GM19452 (cell line): ENCODE results near the gene CYP4F12.

Experiments used
- ATAC-seq: cut with Tn5 transposase; IDR thresholded peaks from one replicate; pipeline ENCODE4 v1.9.1; 2021; ENCODE audit not compliant: unreplicated experiment

The CYP4F12 gene

DNA sequence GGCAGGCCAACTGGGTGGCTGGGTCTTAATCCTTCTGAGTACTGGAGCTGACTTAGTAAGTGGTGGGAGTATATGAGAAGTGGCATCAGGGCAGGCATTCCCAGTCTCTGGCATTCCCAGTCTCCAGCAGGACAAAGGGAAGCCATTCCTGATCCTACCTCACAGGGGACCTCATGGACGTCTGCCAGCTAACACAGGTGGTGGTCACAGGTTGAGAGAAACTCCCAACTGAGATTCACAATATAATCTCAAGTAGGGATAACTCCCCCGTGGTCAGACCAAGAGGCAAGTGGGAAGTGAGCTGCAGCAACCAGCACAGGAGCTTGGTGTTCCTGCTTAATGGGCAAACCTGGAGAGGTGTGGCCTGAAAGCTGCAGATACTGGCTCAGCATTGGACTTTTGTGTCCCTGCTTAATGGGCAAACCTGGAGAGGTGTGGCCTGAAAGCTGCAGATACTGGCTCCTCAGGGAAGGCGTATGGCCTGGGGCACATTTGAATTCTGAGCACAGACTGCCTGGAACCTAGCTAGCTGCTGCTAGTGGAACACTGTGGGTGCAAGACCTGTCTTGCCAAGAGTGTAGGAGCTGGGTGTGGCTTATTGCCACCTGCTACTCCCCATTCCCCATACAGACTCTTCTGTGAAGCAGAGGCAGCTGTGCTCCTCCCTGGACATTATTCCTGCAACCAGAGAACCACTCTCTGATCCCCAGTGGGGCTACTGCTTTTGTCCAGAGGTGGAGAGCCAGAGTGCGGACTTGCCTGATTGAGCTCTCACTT lies 29.1 kb downstream of the CYP4F12 start:
- no peak for ATAC-seq

DNA sequence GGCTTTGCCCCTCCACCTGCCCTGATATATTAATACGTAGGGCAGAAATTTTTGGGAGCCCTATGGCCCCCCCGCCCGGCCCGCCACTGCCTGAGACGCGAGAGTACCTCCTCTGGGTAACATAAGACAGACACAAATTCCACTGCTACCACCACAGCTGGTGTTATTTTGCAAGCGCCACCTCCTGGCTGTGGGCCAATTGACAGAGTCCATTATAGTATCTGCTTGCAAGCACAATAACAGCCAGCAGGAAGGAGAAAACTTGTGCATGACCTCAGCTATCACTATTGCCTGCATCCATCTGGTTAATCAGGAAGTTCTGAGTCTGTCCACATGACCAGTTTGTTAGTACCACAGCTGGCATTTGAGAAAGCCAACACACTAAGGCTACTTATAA lies 29.6 kb downstream of the CYP4F12 start:
- ATAC-seq, result no peak

GRCh38 chr19:15714638-15715037 lies 41.8 kb downstream of the CYP4F12 start:
- ATAC-seq, result no peak

DNA sequence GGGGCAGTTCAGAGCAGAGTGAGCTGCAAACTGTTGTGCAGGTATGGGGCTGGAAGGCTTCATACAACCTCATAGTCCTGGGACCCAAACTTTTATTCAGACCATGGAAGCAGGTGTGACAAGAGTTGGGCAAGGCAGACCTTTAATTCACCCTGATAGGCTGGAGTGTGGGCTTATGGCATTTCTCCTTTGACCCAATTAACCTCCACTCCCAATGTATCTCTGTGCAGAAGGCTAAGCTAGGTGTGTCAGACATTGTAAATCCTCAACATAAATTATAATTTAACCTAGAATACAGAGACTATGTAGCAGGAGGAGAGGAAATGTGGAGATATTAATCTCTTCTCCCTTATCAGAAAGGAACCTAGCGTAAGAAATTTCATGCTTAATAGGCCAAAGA lies 42.8 kb downstream of the CYP4F12 start:
- ATAC-seq, result no peak

GRCh38 chr19:15717809-15718208 lies 44.9 kb downstream of the CYP4F12 start:
- ATAC-seq, result no peak

DNA sequence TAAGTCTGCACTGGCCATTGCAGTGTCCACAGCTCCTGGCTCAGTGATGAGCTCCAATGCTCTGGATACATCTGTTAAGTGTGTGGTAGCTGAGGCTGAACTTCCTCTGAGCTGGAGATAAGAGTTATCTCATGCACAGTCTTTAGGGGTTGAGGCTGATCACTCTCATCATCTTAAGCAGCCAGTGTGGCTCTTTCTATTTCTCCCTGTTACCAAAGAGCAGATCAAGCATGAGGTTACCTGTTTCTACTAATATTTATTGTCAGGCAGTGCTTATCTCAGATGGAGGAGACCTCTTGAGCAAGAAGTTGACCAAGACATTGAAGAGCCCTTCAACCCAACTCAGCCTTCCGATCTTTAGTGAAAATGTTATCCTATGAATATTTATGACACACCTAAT lies 48.4 kb downstream of the CYP4F12 start:
- no peak for ATAC-seq

DNA sequence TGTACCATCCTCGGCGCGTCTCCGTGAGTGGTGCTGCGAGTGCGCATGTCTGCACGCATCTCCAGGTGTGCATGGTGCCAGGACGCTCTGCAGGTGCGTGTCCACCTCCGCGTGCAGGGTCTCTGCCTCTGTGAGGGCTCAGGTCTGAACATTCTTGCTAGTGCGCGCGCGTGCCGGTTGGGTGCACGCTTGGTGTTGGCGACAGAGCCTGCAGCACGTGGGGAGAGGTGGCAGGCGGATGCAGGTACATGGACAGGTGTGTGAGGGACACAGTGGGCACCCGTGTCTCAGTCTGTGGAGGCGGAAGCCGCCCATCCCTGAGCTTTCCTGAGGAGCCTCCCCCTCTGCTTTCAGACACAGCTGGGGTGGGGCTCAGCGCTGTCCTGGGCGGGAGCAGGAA lies 50.1 kb downstream of the CYP4F12 start:
- no peak for ATAC-seq

- ATAC-seq, result no peak
Observed at GRCh38 chr19:15727724-15728123, 54.8 kb downstream of the CYP4F12 start, which contains the start of gene OR10H2. TSS of gene OR10H2 (plus strand) at chr19:15728024. CDS start at chr19:15728044, 20 bp downstream.

DNA sequence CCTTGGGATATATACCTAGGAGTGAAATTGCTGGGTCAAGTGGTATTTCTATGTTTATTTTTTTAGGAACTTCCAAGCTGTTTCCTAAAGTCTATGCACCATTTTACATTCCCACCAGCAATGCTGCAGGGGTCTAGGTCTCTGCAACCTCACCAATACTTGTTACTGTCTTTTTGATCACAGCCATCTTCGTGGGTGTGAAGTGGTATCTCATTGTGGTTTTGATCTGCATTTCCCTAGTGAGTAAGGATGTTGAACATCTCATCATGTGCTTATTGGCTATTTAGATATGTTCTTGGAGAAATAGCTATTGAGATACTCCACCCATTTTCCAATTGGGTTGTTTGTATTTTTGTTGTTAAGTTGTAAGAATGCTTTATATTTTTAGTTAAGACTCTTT lies 57.7 kb downstream of the CYP4F12 start:
- no peak for ATAC-seq

DNA sequence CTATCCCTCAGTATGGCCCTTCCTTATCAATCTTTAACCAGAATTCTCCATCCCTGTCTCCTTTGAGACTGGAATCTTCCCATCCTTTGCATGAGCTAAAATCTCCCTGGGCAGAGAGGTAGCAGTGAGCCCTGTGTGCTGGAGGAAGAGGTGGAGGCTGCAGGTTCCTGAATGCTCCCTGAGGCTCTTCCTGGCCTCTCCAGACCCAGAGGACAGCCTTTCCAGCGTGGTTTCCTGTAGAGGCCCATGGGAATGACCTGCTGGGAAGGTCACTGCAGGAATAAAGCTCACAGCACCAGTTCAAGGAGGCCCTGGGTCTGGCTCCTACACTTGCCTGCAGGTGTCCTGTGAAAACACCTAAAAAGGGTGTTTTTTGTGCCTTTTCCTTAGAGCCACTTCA lies 59.5 kb downstream of the CYP4F12 start:
- no peak for ATAC-seq

DNA sequence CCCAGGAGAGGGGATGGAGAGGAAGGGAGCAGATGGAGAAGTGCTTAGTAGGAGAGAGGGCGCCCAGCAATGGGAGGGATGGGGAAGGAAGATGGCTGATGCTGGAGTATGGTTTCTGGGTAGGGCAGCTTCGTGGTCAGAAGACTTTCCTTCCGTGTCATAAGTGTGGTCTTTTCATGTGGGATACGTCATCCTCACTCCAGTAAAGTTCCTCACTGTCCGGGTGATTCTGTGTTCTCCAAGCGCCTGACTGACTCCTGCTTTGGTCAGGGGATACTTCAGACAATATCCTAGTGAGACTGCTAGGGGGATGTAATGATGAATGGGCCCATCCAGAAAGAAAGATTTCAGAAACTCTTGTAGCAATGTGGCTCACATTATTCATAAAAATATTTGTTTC lies 61.0 kb downstream of the CYP4F12 start:
- no peak for ATAC-seq

DNA sequence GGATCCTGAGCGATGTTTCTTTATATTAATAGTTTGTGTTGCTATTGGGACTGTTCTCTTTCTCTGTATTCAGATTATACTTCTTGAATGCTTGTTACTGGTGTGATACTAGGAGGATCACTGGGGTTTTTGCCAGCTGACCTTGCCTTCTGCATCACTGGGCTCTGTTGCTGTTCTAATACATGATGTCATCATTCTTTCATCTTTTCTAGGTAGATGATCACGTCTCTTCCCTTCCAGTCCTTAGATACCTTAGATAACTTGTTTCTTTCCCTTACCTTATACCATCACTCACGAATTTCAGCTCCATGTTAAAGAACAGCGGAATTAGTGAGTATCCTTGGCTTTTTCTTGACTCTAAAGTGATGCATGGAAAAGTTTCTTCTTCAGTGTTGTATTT lies 64.8 kb downstream of the CYP4F12 start, which contains the start of gene OR10H3:
OR10H3 (plus strand) TSS at position 264 of the 400 bp plus-strand sequence. CDS start 3,408 bp downstream, outside the sequence.
- ATAC-seq, result no peak

- no peak for ATAC-seq
Observed at GRCh38 chr19:15740785-15741184, 67.9 kb downstream of the CYP4F12 start.
